ENCODE results near the gene ZPR1.

Gene ZPR1

DNA sequence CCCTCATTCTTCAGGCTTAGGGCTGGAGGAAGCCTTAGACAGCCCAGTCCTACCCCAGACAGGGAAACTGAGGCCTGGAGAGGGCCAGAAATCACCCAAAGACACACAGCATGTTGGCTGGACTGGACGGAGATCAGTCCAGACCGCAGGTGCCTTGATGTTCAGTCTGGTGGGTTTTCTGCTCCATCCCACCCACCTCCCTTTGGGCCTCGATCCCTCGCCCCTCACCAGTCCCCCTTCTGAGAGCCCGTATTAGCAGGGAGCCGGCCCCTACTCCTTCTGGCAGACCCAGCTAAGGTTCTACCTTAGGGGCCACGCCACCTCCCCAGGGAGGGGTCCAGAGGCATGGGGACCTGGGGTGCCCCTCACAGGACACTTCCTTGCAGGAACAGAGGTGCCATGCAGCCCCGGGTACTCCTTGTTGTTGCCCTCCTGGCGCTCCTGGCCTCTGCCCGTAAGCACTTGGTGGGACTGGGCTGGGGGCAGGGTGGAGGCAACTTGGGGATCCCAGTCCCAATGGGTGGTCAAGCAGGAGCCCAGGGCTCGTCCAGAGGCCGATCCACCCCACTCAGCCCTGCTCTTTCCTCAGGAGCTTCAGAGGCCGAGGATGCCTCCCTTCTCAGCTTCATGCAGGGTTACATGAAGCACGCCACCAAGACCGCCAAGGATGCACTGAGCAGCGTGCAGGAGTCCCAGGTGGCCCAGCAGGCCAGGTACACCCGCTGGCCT is 42.5 kb upstream of the ZPR1 start:
- Histone ChIP-seq H2AFZ (ENCODE audit: low read length) (no peak overlapping the region), H3K4me2 (ENCODE audit: low read depth, low read length, poor library complexity, severe bottlenecking) (no peak overlapping the region), H3K36me3 (ENCODE audit: insufficient read depth, low read length) (no peaks in the 10 kb centered on the region), H3K4me3 (ENCODE audit: low read length, poor library complexity, severe bottlenecking) (no peak overlapping the region), H4K20me1 (ENCODE audit: insufficient read depth, low read length, poor library complexity, severe bottlenecking) (no peaks in the 10 kb centered on the region), H3K79me2 (ENCODE audit: insufficient read depth, low read length) (no peaks in the 10 kb centered on the region), H3K9ac (ENCODE audit: low read depth, low read length, poor library complexity, severe bottlenecking) (no peak overlapping the region), H3F3A (ENCODE audit: low read depth) (no peaks in the 10 kb centered on the region), H3K4me1 (ENCODE audit: insufficient read depth, low read length, poor library complexity, severe bottlenecking) (peaks cover 3% of the 10 kb centered on the region), H3K9me3 (ENCODE audit: insufficient read depth, low read depth, low read length) (no peaks in the 10 kb centered on the region), H3K27me3 (ENCODE audit: insufficient read depth, low read length, poor library complexity, severe bottlenecking) (no peaks in the 10 kb centered on the region), H3K9me2 (replicated peaks; ENCODE audit: low read depth, low read length) (no peaks in the 10 kb centered on the region)
- no peak for TF ChIP-seq EZH2phosphoT487 (IDR thresholded peaks at IDR 0.05; ENCODE audit: borderline replicate concordance)
- TF ChIP-seq CTCF (conservative IDR thresholded peaks at IDR 0.05; ENCODE audit: low read length): no peak

DNA sequence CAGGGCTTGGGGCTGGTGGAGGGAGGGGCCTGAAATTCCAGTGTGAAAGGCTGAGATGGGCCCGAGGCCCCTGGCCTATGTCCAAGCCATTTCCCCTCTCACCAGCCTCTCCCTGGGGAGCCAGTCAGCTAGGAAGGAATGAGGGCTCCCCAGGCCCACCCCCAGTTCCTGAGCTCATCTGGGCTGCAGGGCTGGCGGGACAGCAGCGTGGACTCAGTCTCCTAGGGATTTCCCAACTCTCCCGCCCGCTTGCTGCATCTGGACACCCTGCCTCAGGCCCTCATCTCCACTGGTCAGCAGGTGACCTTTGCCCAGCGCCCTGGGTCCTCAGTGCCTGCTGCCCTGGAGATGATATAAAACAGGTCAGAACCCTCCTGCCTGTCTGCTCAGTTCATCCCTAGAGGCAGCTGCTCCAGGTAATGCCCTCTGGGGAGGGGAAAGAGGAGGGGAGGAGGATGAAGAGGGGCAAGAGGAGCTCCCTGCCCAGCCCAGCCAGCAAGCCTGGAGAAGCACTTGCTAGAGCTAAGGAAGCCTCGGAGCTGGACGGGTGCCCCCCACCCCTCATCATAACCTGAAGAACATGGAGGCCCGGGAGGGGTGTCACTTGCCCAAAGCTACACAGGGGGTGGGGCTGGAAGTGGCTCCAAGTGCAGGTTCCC is 41.8 kb upstream of the ZPR1 start, which contains the start of gene APOC3:
Gene APOC3 (plus strand): TSS at position 383 of the 659 bp plus-strand sequence. CDS start 676 bp downstream, outside the sequence.
- no peak within 1 kb of the TSS for H2AFZ ChIP-seq (ENCODE audit: low read length)

More for the DNA sequence above, 41.8 kb upstream of the ZPR1 start, which contains the start of gene APOC3:
- Histone ChIP-seq H3F3A (ENCODE audit: low read depth) (no peaks in the 10 kb centered on the region), H3K4me1 (ENCODE audit: insufficient read depth, low read length, poor library complexity, severe bottlenecking) (no peaks in the 10 kb centered on the region), H3K4me3 (ENCODE audit: low read length, poor library complexity, severe bottlenecking) (no peak within 1 kb of the TSS), H3K9ac (ENCODE audit: low read depth, low read length, poor library complexity, severe bottlenecking) (no peak within 1 kb of the TSS), H3K9me3 (ENCODE audit: insufficient read depth, low read depth, low read length) (no peaks in the 10 kb centered on the region), H3K9me2 (replicated peaks; ENCODE audit: low read depth, low read length) (no peaks in the 10 kb centered on the region), H3K4me2 (ENCODE audit: low read depth, low read length, poor library complexity, severe bottlenecking) (no peak within 1 kb of the TSS), H4K20me1 (ENCODE audit: insufficient read depth, low read length, poor library complexity, severe bottlenecking) (no peaks in the 10 kb centered on the region), H3K79me2 (ENCODE audit: insufficient read depth, low read length) (no peaks in the 10 kb centered on the region), H3K36me3 (ENCODE audit: insufficient read depth, low read length) (no peaks in the 10 kb centered on the region), H3K27me3 (ENCODE audit: insufficient read depth, low read length, poor library complexity, severe bottlenecking) (no peaks in the 10 kb centered on the region)
- no peak for TF ChIP-seq CTCF (conservative IDR thresholded peaks at IDR 0.05; ENCODE audit: low read length)
- TF ChIP-seq EZH2phosphoT487 (IDR thresholded peaks at IDR 0.05; ENCODE audit: borderline replicate concordance): no peak
